Measurements from ENCODE around the gene SEC14L2. TPM values are rescaled to one million over a fixed set of nuclear protein-coding genes. Genes with fewer than 3 reads are reported as not detected.

The SEC14L2 gene
- total RNA-seq, 1 donor from 2014 or later = 3.0 TPM

- DNase-seq (ENCODE audit: low spot score in 2 of 2) = no peak
- H3K4me3 ChIP-seq = no peak overlapping the region
- TF ChIP-seq CTCF (IDR thresholded peaks at IDR 0.05) = no peak
- H3K4me1 ChIP-seq = no peaks in the 10 kb centered on the region
- intact Hi-C loops (cut with DNase I) = no loop called here
- no peak overlapping the region for H3K27ac ChIP-seq
- no peaks in the 10 kb centered on the region for H3K9me3 ChIP-seq
- H3K36me3 ChIP-seq = no peaks in the 10 kb centered on the region
- no peaks in the 10 kb centered on the region for H3K27me3 ChIP-seq
Measured at GRCh38 chr22:30432520-30432919, 35.7 kb downstream of the SEC14L2 start.

- H3K27ac ChIP-seq = no peak overlapping the region
- TF ChIP-seq CTCF (IDR thresholded peaks at IDR 0.05) = no peak
- intact Hi-C loops (cut with DNase I) = no loop called here
Measured at GRCh38 chr22:30433227-30433626, 36.4 kb downstream of the SEC14L2 start.

GRCh38 chr22:30433773-30434172 is 37.0 kb downstream of the SEC14L2 start:
- H3K4me3 ChIP-seq = no peak overlapping the region
- H3K27ac ChIP-seq = no peak overlapping the region
- no peak for DNase-seq (ENCODE audit: low spot score in 2 of 2)
- H3K36me3 ChIP-seq = no peaks in the 10 kb centered on the region
- no peaks in the 10 kb centered on the region for H3K27me3 ChIP-seq
- intact Hi-C loops (cut with DNase I) = no loop called here
- no peaks in the 10 kb centered on the region for H3K4me1 ChIP-seq
- no peak for TF ChIP-seq CTCF (IDR thresholded peaks at IDR 0.05)
- no peaks in the 10 kb centered on the region for H3K9me3 ChIP-seq

More at GRCh38 chr22:30433227-30433626, 36.4 kb downstream of the SEC14L2 start:
- Histone ChIP-seq H3K4me3 (no peak overlapping the region), H3K9me3 (no peaks in the 10 kb centered on the region), H3K4me1 (no peaks in the 10 kb centered on the region), H3K36me3 (no peaks in the 10 kb centered on the region), H3K27me3 (no peaks in the 10 kb centered on the region)
- no peak for DNase-seq (ENCODE audit: low spot score in 2 of 2)

GRCh38 chr22:30434843-30435242 is 38.0 kb downstream of the SEC14L2 start:
- no peak for TF ChIP-seq CTCF (IDR thresholded peaks at IDR 0.05)
- no peaks in the 10 kb centered on the region for H3K4me1 ChIP-seq

GRCh38 chr22:30435674-30436126 is 38.9 kb downstream of the SEC14L2 start:
- Histone ChIP-seq H3K27ac (no peak overlapping the region), H3K36me3 (no peaks in the 10 kb centered on the region), H3K27me3 (no peaks in the 10 kb centered on the region), H3K4me1 (no peaks in the 10 kb centered on the region), H3K4me3 (no peak overlapping the region), H3K9me3 (no peaks in the 10 kb centered on the region)
- intact Hi-C loops (cut with DNase I) = no loop called here
- DNase-seq (ENCODE audit: low spot score in 2 of 2) = peak; percentile 21 to 74
- TF ChIP-seq CTCF (IDR thresholded peaks at IDR 0.05) = no peak

More at GRCh38 chr22:30434843-30435242, 38.0 kb downstream of the SEC14L2 start:
- intact Hi-C loops (cut with DNase I) = no loop called here
- no peaks in the 10 kb centered on the region for H3K9me3 ChIP-seq
- no peak for DNase-seq (ENCODE audit: low spot score in 2 of 2)
- no peaks in the 10 kb centered on the region for H3K27me3 ChIP-seq
- H3K36me3 ChIP-seq = no peaks in the 10 kb centered on the region
- no peak overlapping the region for H3K4me3 ChIP-seq
- no peak overlapping the region for H3K27ac ChIP-seq

GRCh38 chr22:30436196-30436595 is 39.4 kb downstream of the SEC14L2 start:
- intact Hi-C loops (cut with DNase I) = no loop called here
- no peak for DNase-seq (ENCODE audit: low spot score in 2 of 2)
- H3K27ac ChIP-seq = no peak overlapping the region

More at GRCh38 chr22:30436196-30436595, 39.4 kb downstream of the SEC14L2 start:
- no peak overlapping the region for H3K4me3 ChIP-seq
- no peaks in the 10 kb centered on the region for H3K9me3 ChIP-seq
- no peak for TF ChIP-seq CTCF (IDR thresholded peaks at IDR 0.05)
- no peaks in the 10 kb centered on the region for H3K4me1 ChIP-seq
- no peaks in the 10 kb centered on the region for H3K27me3 ChIP-seq
- no peaks in the 10 kb centered on the region for H3K36me3 ChIP-seq
